T follicular helper cell (primary cell): Measurements from ENCODE around the gene PDCD10.

Source experiments
- DNase-seq: peaks from one replicate; pipeline ENCODE4 v3.0.0-alpha.2; 2020; ENCODE audit warnings: low read depth

PDCD10 gene

DNA sequence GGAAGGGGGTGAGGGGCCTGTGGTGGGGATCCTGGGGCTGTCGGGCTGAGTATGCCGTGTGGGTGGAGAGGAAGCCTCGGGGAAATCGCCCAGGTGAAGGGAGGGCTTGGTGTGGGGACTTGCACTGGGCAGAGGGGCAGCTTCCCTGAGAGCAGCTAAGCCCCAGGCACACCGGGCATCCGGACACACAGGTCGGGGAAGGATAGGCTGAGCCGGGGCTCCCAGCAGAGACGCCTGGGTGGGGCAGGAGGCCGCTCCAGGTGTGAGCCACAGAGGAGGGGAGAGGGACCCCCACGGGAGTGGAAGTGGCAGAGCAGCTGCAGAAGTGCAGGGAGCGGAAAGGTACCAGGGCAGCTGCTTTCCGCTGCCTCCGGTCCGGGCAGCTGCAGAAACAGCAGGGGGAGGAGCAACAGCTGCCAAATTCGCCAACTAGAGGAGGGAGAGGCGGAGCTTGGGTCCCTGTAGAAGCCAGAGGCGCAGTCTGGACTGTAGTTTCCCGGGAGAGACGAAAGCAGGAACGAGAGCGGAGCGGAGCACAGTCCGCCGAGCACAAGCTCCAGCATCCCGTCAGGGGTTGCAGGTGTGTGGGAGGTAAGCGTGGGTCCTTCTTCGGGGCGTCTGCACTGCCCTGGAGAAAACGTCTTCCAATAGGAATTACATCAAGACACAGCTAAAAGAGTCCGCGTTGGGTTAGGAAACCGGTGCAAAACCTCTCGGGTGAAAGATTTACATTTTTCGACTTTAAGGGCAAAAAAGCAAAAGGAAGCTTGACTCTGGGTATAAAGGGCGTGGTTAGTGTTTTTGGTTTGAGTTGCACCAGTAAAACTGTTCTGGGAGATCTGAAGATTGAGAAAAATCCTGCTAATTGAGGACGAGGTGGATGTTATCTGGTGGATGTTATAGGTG lies 794 bp upstream of the PDCD10 start, which contains the start of gene SERPINI1:
Gene SERPINI1 (plus strand): TSS at position 489 of the 906 bp plus-strand sequence. CDS start 53,408 bp downstream, outside the sequence.
- peak; percentile 70 for DNase-seq

DNA sequence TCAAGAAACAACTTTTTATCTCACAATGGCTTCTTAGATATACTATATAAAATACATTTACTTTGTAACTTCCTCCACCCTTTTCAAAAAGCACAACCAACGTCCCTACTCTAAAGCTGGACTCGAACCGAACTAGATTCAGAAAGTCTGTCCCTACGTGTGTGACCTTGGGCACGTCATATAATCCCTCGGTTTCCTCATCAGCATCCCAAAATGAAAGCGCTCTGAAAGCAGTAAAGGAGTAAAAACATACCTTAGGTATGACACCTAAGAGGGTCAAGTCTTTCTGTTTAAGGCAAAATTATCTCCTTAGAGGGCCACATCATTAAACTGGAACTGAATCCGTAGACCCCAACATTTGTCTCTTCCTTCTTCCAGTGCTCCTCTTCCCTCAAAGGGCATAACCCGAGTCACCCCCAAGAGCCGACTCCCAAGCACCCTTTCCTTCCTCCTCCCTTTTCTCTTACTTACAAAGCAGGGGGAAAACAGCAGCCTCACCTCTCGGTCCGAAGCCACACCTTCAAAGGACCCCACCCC lies 663 bp downstream of the PDCD10 start:
- no peak for DNase-seq

DNA sequence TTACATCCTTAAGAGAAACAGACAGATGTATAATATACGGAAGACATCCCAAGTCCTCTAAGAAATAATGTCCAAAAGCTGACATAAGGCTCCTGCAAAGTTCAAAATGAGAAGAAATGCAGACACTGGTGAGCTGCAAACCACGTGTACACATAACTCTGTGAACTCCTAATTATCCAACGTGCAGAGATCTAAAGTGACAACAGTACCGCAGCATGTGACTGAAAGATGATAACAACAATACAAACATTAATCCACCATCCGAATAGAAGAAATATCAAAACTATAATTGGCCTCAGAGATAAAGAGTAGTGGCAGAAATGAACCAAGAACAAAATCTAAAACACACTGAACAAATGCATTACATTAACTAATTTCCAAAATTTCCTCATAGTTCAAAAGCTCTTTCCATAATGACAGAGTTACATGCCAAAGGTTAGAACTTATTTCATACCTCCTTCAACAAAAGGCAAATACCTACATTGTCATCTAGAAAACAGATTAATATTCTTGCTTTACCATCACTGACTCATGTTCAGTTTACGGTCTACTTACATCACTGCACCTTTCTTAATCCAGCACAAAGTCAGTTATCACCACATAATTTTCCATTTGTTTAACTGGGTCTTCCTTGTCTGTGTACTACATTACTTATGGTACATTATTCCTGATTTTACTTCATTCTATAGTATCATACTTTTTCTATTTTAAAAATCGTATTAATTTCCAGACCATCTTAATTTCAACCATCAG lies 2.2 kb downstream of the PDCD10 start:
- no peak for DNase-seq

DNA sequence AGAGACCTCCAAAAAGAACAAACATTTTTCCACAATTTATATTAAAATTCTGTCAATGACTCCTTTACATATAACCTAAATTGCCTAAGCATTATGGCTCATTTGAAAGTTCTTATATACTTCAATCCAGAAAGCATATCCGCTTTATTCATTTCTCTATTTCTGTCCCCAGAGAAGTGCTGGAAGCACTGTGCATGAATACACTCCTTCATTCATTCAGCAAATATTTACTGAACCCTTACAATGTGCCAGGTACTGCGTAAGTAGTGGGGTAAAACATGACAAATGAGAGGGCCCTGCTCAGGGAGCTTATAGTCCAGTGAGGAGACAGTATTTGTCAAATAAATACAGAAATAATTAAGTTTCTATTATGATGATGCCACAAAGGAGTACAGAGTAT lies 3.3 kb downstream of the PDCD10 start:
- no peak for DNase-seq

DNA sequence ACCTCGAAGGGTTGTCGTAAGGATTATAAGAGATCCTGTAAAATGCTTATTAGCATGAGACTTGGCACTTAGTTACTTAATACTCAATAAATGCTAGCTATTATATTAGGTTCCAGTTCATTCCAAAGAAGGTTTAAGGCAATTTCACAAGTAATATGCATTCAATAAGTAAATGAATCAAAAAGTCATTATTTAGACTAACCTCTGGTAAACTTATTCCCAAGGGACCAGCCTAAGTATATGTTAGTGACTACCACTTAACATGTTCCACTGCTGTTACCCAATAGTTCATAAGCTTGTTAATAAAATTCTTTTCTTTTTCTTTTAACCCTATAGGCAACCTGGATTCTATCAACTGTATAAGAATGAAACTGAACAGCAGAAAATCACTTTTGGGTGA lies 5.1 kb downstream of the PDCD10 start:
- DNase-seq, result no peak

DNA sequence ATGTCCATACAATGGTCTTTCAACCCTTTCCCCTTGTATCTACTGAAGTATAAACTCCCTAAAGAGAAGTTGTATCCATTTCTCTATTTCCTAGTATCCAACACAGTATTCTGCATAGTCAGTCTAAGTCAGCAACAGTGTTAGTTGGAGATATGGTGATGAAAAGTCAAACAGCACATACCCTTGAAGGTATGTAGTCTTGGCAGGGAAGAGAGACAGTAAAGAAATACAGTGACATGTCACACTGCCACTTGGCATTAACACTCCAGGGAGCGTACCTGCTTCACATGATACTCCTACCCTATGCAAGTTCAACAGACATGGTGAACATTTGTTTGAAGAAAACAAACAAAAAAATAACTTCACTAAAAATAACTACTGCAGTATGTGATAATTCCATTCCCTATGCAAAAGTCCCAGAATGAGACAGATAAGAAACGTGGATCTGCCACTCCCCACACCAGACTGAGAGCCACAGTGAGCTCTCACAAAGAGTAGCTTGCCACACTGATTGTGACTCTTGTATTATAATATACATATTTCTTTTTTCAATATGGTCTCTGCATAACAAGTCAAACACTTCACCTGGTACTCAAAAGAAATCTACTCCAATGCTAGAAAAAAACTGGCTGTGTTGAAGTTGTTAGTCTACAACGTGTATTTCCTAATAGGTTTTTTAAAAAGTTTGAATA lies 5.9 kb downstream of the PDCD10 start:
- no peak for DNase-seq

DNA sequence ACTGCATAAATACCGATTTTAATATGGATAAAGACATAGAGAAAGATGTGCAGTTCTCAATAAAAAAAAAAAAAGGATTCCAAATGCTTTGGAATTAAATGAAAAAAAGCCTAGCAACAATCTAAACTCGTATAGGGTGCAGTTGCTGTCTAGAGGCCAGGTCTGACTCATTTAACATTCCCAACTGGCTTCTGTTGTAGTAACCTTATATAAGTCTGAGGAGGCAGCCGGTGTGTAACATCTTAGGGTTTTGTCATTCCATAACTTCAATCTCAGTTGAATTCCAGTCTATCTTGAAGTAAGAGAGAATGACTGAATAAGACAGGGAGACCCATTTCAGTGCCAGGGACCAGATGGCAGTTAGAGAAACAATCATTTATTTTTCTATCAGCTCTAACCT lies 6.5 kb downstream of the PDCD10 start:
- DNase-seq, result no peak

DNA sequence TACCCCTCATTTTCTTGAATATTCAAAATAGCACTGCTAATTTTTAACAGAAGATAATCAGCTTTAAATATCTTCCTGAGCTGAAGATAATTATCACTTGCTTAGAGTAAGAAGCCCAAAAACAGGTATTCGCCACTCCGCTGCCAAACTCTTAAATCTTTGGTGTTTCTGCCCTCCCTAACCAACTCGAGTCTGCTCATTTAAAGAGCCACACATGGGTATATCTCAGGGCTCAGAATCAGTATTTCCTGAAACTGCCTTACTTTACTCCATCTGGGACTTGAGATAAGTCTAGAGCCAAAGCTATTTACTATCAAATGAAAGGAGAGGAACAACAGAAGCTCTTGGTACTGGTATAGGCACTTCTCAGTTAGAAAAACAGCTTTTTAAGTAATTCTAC lies 10.8 kb downstream of the PDCD10 start:
- DNase-seq, result no peak

DNA sequence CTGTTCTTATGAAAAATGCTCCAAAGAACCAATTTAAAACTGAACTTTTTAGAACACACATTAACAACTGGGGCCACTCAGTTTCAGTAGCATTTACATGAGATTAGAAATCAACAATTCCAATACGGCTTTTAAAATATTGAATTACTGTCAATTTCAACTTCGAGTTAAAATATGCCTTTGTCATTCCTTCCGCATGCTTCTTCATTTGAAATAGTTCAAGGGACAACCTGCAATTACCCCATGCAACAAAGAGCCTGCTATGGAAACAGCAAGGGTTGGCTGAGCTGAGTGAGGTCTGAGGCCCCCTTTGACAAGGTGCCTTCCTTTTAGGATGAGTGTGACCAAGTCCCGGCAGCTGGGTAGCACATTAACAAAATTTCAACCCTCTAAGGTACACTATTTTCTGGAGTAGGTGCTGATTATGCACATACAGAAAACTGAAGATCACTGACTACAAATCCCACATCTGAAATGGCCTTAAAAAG lies 11.6 kb downstream of the PDCD10 start:
- no peak for DNase-seq

DNA sequence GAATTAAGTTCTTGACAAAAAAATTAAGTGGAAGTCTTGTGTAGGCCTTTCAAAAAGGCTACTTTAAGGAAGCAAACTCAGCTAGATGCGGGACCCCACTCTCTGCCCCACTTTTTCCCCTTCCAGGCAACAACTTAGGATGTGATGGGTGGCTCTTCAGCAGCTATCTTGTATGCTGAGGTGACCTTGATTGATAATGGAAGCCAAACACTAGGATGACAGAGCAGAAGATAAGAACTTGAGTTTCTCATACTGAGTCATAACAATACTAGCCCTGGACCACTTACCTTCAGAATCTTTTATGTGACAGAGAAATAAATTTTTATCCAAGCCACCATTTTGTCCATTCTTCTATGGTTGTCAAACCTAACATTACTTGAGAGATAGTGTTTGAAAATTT lies 16.1 kb downstream of the PDCD10 start:
- DNase-seq, result no peak

DNA sequence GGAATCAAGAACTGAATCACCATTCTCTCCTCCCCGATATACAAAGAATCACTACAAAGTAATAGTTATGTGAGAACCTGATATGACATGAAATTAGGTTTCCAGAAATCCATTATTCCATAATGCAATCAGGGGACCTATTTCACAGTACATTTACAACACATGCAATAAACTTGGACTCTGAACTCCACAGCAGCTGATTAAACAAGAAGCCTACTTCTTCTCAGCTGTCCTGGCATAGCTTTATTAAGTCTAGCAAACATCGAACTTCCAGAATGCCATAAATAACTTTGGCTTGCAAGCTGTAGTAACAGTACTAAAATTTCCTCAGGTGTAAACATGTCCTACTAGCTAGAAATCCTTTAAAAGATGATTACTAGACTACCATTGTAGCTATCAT lies 17.8 kb downstream of the PDCD10 start:
- DNase-seq, result no peak

DNA sequence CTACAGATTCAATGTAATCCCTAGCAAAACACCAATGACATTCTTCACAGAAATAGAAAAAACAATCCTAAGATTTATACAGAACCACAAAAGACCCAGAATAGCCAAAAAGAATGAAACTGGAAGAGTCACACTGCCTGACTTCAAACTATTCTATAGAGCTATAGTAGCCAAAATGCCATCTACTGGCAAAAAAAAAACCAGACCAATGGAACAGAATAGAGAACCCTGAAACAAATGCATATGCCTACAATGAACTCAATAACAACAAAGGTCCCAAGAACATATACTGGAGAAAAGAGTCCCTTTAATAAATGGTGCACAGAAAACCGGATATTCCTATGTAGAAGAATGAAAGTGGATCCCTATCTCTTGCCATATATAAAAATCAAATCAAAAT lies 19.8 kb downstream of the PDCD10 start:
- DNase-seq, result no peak

DNA sequence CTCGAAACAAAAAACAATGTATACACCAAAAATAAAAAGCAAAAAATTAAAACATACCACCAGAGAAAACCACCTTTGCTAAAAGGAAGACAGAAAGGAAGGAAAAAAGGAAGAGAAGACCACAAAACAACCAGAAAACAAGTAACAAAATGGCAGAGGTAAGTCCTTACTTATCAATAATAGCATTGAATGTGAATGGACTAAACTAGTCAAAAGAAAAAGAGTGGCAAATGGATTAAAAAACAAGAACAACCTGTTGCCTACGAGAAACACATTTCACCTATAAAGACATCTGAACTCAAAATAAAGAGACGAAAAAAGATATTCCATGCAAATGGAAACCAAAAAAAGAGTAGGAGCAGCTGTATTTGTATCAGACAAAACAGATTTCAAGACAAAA lies 22.2 kb downstream of the PDCD10 start:
- DNase-seq, result no peak

DNA sequence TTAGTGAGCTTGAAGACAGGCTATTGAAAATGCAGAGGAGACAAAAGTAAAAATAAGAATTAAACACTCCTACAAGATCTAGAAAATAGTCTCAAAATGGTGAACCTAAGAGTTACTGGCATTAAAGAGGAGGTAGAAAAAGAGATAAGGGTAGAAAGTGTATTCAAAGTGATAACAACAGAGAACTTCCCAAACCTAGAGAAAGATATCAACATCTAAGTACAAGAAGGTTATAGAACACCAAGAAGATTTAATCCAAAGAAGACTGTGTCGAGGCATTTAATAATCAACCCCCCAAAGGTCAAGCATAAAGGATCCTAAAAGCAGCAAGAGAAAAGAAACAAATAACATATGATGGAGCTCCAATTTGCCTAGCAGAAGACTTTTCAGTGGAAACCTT lies 23.3 kb downstream of the PDCD10 start:
- DNase-seq, result no peak

DNA sequence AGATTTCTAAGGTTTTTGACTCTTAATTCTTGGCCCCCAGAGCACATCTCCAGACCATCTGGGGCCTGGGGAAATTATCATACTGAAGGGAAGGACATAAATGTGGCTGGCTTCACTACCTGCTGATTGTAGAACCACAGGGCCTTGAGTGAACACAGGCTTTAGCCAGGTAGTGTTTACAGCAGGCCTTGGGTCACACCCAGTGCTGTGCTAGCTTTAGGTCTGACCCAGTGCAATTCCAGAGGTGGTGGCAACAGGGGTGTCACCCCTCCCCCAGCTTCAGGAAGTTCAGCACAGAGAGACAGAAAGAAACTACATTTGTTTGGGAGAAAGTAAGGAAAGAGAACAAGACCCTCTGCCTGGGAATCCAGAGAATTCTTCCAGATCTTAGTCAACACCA lies 24.1 kb downstream of the PDCD10 start:
- no peak for DNase-seq

DNA sequence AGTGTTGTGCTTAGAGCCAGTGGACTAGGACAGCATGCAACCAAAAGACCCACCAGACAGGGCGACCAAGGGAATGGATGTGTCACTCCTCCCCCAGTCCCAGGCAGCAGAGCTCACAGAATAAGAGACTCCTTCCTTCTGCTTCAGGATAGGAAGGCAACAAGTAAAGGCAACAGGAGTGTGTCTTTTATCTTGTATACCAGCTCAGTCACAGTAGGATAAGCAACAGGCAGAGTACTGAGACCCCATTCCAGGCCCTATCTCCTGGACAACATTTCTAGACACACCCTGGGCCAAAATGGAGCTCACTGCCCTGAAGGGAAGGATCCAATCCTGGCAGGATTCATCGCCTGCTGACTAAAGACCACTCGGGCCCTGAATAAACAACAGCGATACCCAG lies 25.0 kb downstream of the PDCD10 start:
- DNase-seq, result no peak

DNA sequence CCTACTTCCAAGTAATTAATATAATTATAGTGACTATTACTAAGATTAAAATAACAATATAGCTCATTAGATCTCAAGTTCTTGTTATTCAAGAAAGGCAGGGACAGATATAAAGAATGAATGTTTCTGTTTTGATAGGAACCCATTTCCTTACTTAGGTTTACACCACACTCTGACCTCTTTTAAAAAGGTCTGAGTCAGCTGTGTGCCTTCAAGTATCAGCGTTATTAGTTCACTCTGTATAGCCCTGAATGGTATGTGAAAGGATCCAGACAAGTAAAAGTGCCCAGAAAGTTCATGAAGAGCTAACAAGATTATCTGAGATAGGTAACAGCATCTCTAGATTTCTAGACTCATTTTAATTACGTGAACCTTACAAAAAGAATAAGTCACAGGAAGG lies 28.9 kb downstream of the PDCD10 start:
- DNase-seq, result no peak

DNA sequence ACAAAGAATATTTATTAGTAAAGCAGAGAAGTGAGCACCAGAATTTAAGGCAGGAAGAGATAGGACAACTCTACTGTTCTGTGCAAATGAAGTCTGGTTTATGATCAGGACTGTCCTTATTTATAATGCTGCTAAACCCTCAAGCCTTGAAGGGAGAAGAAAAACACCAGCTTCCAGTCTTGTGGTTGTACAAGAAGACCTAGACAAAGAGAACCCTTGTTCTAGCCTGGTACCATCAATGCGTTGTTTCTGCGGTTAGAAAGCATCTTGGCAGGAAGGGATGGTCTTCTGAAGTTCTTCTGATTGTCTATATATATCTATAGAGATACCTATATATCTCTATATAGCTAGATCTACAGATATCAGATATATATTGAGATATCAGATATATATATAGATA lies 33.8 kb downstream of the PDCD10 start:
- DNase-seq, result no peak

DNA sequence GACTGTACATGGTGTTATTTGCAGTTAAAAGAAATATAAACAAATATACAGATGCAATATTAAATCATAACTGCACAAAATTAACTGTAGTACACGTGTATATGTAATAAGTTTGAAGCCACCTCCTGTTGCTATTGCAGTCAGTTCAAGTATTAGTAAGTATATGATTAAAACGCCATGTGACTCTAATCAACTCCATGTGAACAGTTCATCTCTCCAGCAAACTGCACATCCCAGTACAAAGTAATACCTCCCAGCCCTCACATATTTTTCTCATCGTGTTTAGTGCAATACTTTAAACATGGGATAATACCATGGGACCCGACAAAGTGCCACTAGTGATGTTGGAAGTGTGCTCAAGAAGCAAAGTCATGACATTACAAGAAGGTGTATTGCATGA lies 34.6 kb downstream of the PDCD10 start:
- DNase-seq, result no peak

DNA sequence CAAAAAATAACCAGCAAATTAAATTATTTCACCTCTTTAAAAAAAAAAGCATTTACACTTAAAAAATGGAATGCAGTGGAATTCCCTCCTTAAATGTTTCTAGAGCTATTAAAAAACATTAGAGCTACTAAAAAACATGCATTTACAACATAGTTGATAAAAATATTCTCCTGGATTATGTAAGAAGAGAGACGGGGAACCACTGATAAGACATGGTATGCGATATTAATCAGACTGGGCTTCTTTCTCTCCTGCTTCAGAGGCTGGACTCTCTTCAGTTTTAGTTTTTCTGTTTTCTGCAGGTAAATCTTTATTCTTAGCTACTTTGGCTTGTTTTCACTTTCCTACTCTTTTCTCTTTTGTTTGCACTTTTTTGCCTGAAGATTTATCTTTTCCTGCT lies 40.6 kb downstream of the PDCD10 start:
- no peak for DNase-seq

DNA sequence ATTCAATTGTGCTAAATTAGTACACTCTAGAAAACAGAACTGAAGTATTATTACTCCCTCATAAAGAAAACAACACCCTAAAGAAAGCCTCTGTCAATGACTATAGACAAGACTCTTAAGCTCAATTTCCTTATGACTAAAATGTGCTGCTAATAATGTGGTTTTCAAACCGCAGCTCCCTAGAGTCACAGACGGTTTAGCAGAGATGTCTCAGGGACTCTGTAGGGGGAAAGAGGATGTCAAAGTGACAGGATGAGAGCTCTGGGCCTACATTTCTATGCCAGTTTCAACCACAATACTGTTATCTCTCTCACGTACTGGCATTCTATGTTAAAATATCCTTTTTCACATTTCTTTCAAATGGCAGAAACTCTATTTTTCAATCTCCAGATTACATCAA lies 43.3 kb downstream of the PDCD10 start:
- DNase-seq, result no peak

DNA sequence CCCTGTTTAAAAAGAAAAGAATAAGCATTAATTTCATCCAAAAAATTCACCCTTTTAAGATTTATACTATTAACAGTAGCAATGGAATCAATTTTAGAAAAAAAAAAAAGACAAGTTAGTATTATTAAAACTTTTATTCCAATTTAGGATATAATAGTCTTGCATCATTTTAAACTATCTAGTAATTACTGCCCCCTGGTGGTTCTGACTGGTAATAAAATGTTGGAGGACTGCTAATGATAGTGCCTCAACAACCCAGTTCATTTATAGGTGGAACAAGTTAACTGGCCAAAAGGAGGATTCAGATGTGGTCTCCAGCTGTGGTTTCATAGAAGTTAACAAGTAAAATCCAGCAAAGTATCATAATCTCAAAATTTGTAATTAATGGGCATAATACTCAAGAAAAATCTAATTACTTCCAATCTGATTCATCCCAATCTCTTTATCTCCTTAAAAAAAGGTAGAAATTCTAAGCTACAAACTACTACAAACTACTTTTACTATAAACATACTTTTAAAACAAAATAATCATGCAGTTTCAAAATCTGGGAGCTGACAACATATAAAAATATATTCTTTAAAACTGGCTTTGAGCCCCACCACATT lies 50.2 kb downstream of the PDCD10 start:
- DNase-seq, result peak; percentile 28
